A549 (cell line): ENCODE measurements around the gene TEKT3. TPM values are rescaled to one million over a fixed set of nuclear protein-coding genes. Genes with fewer than 3 reads are reported as not detected.
A peak's percentile ranks its signal among the peaks of the same experiment; 100 is the strongest.

Experiments
- ATAC-seq, 2 experiments: fragments of 200-7000 bp in 1 of 2; fragments of >200 bp in 1 of 2; cut with Nextera tagmentation in 1 of 2; cut with Tn5 transposase in 1 of 2; 3 replicates each; pipeline versions ENCODE4 v1.8.0 to v1.9.1; 2018 to 2020; ENCODE audit warnings: mild to moderate bottlenecking in 1 of 2, moderate library complexity in 1 of 2
- CTCF ChIA-PET: fragments of 300-600 bp; sonication (Branson Sonifier 250); formaldehyde crosslinking; extraction: SDS; loops from one replicate; lab custom pipeline; 2021; ENCODE audit warnings: antibody characterized with exemption, inconsistent platforms; lab: Yijun Ruan, JAX
- POLR2A ChIA-PET: fragments of 350-600 bp; formaldehyde crosslinking; extraction: SDS; loops from one replicate; lab custom pipeline; 2021; ENCODE audit warnings: antibody characterized with exemption, inconsistent platforms; lab: Yijun Ruan, JAX
- DNase-seq, 2 experiments: peaks; one replicate each; pipeline versions ENCODE4 v3.0.0 to v3.0.0-alpha.2; 2011 to 2016; ENCODE audit warnings: low read depth in 1 of 2, low spot score in 1 of 2
- FAIRE-seq: peaks from 2 replicates; lab custom pipeline; 2011; peaks lifted over from hg19 to GRCh38; lab: Jason Lieb, UNC
- H3K27ac ChIP-seq, 2 experiments: fragments of >200 bp; sonication (Bioruptor Twin); formaldehyde crosslinking; 3 replicates each; pipeline ENCODE4 v1.5.1; 2016 to 2017
- H3K4me1 ChIP-seq: fragments of >200 bp; sonication (Bioruptor Twin); formaldehyde crosslinking; 3 replicates; pipeline ENCODE4 v1.6.1; 2016
- H3K4me2 ChIP-seq: fragments of >200 bp; sonication (Bioruptor Twin); formaldehyde crosslinking; 3 replicates; pipeline ENCODE4 v1.6.1; 2016
- H3K4me3 ChIP-seq: fragments of >200 bp; sonication (Bioruptor Twin); formaldehyde crosslinking; 3 replicates; pipeline ENCODE4 v1.5.1; 2016
- H3K9me3 ChIP-seq: fragments of >200 bp; sonication (Bioruptor Twin); formaldehyde crosslinking; 3 replicates; pipeline ENCODE4 v1.6.1; 2016
- CEBPB ChIP-seq, 2 experiments: fragments of >200 bp in 1 of 2; sonication (Bioruptor Twin) in 1 of 2; formaldehyde crosslinking in 1 of 2; IDR thresholded peaks; 2 replicates each; pipeline ENCODE4 v1.6.1; 2012 to 2016
- CHD4 ChIP-seq: fragments of 200-600 bp; sonication (generic); IDR thresholded peaks from 2 replicates; pipeline ENCODE4 v1.6.1; 2016; ENCODE audit warnings: antibody characterized with exemption, mild to moderate bottlenecking, borderline replicate concordance
- EHMT2 ChIP-seq: fragments of 200-600 bp; sonication (generic); IDR thresholded peaks from 2 replicates; pipeline ENCODE4 v1.6.1; 2016; ENCODE audit warnings: antibody characterized with exemption, low read depth, mild to moderate bottlenecking, moderate library complexity
- ELK1 ChIP-seq: fragments of 150-350 bp; IDR thresholded peaks from 2 replicates; pipeline ENCODE4 v1.6.1; 2014; ENCODE audit warnings: low read depth, mild to moderate bottlenecking, low read length
- EP300 ChIP-seq, 2 experiments: fragments of >200 bp; sonication (Bioruptor Twin); formaldehyde crosslinking; IDR thresholded peaks; 2 replicates in 1 of 2; 3 replicates in 1 of 2; pipeline ENCODE4 v1.6.1; 2016 to 2017
- FOSL2 ChIP-seq, 2 experiments: fragments of 450-650 bp in 1 of 2; fragments of >200 bp in 1 of 2; sonication (Bioruptor Twin) in 1 of 2; formaldehyde crosslinking; IDR thresholded peaks; 2 replicates each; pipeline versions ENCODE4 v1.5.0 to v1.6.1; 2016 to 2020; ENCODE audit warnings: mild to moderate bottlenecking in 1 of 2, moderate library complexity in 1 of 2
- FOXS1 ChIP-seq: fragments of 250-450 bp; sonication (Bioruptor Pico); IDR thresholded peaks from 2 replicates; pipeline ENCODE4 v1.5.0; 2020; ENCODE audit warnings: mild to moderate bottlenecking, moderate library complexity
- GATA3 ChIP-seq: IDR thresholded peaks from 2 replicates; pipeline ENCODE4 v1.6.1; 2012; ENCODE audit warnings: borderline replicate concordance
- HOXB5 ChIP-seq: fragments of 250-450 bp; sonication (Bioruptor Pico); IDR thresholded peaks from 2 replicates; pipeline ENCODE4 v1.5.0; 2020; ENCODE audit warnings: mild to moderate bottlenecking, moderate library complexity
- JUN ChIP-seq, 2 experiments: fragments of >200 bp; sonication (Bioruptor Twin); formaldehyde crosslinking; IDR thresholded peaks; 2 replicates in 1 of 2; 3 replicates in 1 of 2; pipeline ENCODE4 v1.6.1; 2016 to 2017
- JUNB ChIP-seq: fragments of >200 bp; sonication (Bioruptor Twin); formaldehyde crosslinking; IDR thresholded peaks from 2 replicates; pipeline ENCODE4 v1.6.1; 2016
- KDM1A ChIP-seq: fragments of 200-600 bp; sonication (generic); IDR thresholded peaks from 2 replicates; pipeline ENCODE4 v1.6.1; 2016; ENCODE audit warnings: low read depth, mild to moderate bottlenecking
- MAFK ChIP-seq: fragments of 450-650 bp; IDR thresholded peaks from 2 replicates; pipeline ENCODE4 v1.6.1; 2014; ENCODE audit not compliant: partially characterized antibody
- MAZ ChIP-seq: fragments of 150-350 bp; IDR thresholded peaks from 2 replicates; pipeline ENCODE4 v1.6.1; 2014; ENCODE audit warnings: antibody characterized with exemption, low read depth, low read length, borderline replicate concordance
- MYC ChIP-seq: IDR thresholded peaks from 2 replicates; pipeline ENCODE4 v1.6.1; 2012; ENCODE audit warnings: mild to moderate bottlenecking, inconsistent platforms, low read length, improper control_type of control experiment, borderline replicate concordance
- PHF8 ChIP-seq: fragments of 200-600 bp; sonication (generic); IDR thresholded peaks from 2 replicates; pipeline ENCODE4 v1.6.1; 2016; ENCODE audit warnings: low read depth, mild to moderate bottlenecking, antibody characterized with exemption, moderate library complexity, borderline replicate concordance
- POLR2AphosphoS2 ChIP-seq: conservative IDR thresholded peaks from 2 replicates; pipeline ENCODE4 v1.6.1; 2012; ENCODE audit warnings: low read length, improper control_type of control experiment, inconsistent platforms
- RFX5 ChIP-seq: fragments of 450-650 bp; IDR thresholded peaks from 2 replicates; pipeline ENCODE4 v1.7.1; 2014; ENCODE audit warnings: antibody characterized with exemption, mild to moderate bottlenecking, moderate library complexity
- RNF2 ChIP-seq: fragments of 200-600 bp; sonication (generic); IDR thresholded peaks from 2 replicates; pipeline ENCODE4 v1.6.1; 2016; ENCODE audit warnings: low read depth, mild to moderate bottlenecking, antibody characterized with exemption, moderate library complexity, borderline replicate concordance
- SMC3 ChIP-seq: fragments of >200 bp; sonication (Bioruptor Twin); formaldehyde crosslinking; IDR thresholded peaks from 3 replicates; pipeline ENCODE4 v1.6.1; 2018; ENCODE audit warnings: inconsistent platforms
- SREBF2 ChIP-seq: fragments of 450-650 bp; IDR thresholded peaks from 2 replicates; pipeline ENCODE4 v1.6.1; 2014; ENCODE audit warnings: mild to moderate bottlenecking, moderate library complexity
- TFCP2L1 ChIP-seq: fragments of 250-450 bp; sonication (Bioruptor Pico); IDR thresholded peaks from 2 replicates; pipeline ENCODE4 v1.5.0; 2021; ENCODE audit warnings: mild to moderate bottlenecking
- TP53 ChIP-seq: fragments of 250-450 bp; sonication (Bioruptor Pico); IDR thresholded peaks from 2 replicates; pipeline ENCODE4 v1.5.0; 2021; ENCODE audit warnings: mild to moderate bottlenecking, moderate library complexity
- WGBS: methylation state at CpG from one replicate; pipeline ENCODE4 v1.1.6; 2017; ENCODE audit errors: missing lambda C conversion rate; 5-methylcytosine and 5-hydroxymethylcytosine counted together
- polyA plus RNA-seq, 4 experiments: library from polyadenylated mRNA; depleted of rRNA in 3 of 4; stranded (reverse); fragments of >200 nt; fragmentation: RNase III in 1 of 4; extraction: RNeasy Plus Mini Kit Qiagen cat#74134 plus additional on column Dnase treatment in 1 of 4; gene quantifications; 2 replicates in 3 of 4; 3 replicates in 1 of 4; pipeline ENCODE4 v1.2.3, GENCODE V29; 2011 to 2017
- TF ChIP-seq, protein P1 (sequence below): fragments of >200 bp; sonication (Bioruptor Twin); formaldehyde crosslinking; IDR thresholded peaks from 3 replicates; pipeline ENCODE4 v1.5.1; 2016
- TF ChIP-seq, protein P2 (sequence below): fragments of 450-650 bp; IDR thresholded peaks from 2 replicates; pipeline ENCODE4 v1.6.1; 2014; ENCODE audit warnings: antibody characterized with exemption
- TF ChIP-seq, protein P3 (sequence below): IDR thresholded peaks from 2 replicates; pipeline ENCODE4 v1.6.1; 2012
- TF ChIP-seq, protein P4 (sequence below): fragments of >200 bp; sonication (Bioruptor Twin); formaldehyde crosslinking; IDR thresholded peaks from 3 replicates; pipeline ENCODE4 v1.6.1; 2016

Gene TEKT3
- polyA plus RNA-seq, 2 of the 4 experiments (the other 2 are of a cell fraction): 0.17 to 0.21 TPM

- FAIRE-seq: peak; percentile 98
- H3K4me1 ChIP-seq: peaks cover 42% of the 10 kb centered on the region
- WGBS: 10% methylated on average over 5 of the region's 5 CpGs
- H3K4me3 ChIP-seq: 0 out of 3 replicates have a peak overlapping the region, but pooled peaks have one; percentile 3
- peaks cover 16% of the 10 kb centered on the region for H3K9me3 ChIP-seq
- DNase-seq: peak; percentile 73 to 89
- peak overlapping the region; percentile 74 for H3K4me2 ChIP-seq
- POLR2A ChIA-PET: interaction anchor here (1.8 kb wide), 1 partner anchor 10 kb away, joined by 9 read pairs; no protein-coding TSS in a partner anchor
- CTCF ChIA-PET: interaction anchor here (0.9 to 3.5 kb wide), 7 partner anchors 11 to 230 kb away, joined by 3 to 18 read pairs (median 5); no protein-coding TSS in a partner anchor
- peak; percentile 83 to 89 for ATAC-seq
- TF ChIP-seq CEBPB (IDR thresholded peaks at IDR 0.05) (peak; percentile 71 to 91; a peak in 3 of 4 replicates), FOXS1 (CRISPR knock-in tag) (peak; percentile 21; the same call in 1 of the 2 replicates), HOXB5 (CRISPR knock-in tag) (0 out of 2 replicates have a peak, but pooled peaks have one; percentile 44), POLR2AphosphoS2 (no peak), ELK1 (no peak), MYC (no peak; the same call in 1 of the 2 replicates), GATA3 (peak; percentile 77; the same call in 1 of the 2 replicates), TP53 (CRISPR knock-in tag) (no peak), EHMT2 (no peak), SREBF2 (no peak), KDM1A (no peak), PHF8 (no peak), JUNB (peak; percentile 94), RFX5 (no peak), MAFK (peak; percentile 91), TFCP2L1 (no peak), FOSL2 (IDR thresholded peaks at IDR 0.05) (peak; percentile 85), FOSL2 (CRISPR knock-in tag; IDR thresholded peaks at IDR 0.05) (peak; percentile 93), EP300 (IDR thresholded peaks at IDR 0.05) (peak; percentile 53 to 65; a peak in 2 of 5 replicates), SMC3 (peak; percentile 36; the same call in 1 of the 3 replicates), CHD4 (no peak), RNF2 (no peak), JUN (IDR thresholded peaks at IDR 0.05) (peak; percentile 45 to 80; a peak in 3 of 5 replicates), MAZ (no peak)
- TF ChIP-seq, protein P1, sequence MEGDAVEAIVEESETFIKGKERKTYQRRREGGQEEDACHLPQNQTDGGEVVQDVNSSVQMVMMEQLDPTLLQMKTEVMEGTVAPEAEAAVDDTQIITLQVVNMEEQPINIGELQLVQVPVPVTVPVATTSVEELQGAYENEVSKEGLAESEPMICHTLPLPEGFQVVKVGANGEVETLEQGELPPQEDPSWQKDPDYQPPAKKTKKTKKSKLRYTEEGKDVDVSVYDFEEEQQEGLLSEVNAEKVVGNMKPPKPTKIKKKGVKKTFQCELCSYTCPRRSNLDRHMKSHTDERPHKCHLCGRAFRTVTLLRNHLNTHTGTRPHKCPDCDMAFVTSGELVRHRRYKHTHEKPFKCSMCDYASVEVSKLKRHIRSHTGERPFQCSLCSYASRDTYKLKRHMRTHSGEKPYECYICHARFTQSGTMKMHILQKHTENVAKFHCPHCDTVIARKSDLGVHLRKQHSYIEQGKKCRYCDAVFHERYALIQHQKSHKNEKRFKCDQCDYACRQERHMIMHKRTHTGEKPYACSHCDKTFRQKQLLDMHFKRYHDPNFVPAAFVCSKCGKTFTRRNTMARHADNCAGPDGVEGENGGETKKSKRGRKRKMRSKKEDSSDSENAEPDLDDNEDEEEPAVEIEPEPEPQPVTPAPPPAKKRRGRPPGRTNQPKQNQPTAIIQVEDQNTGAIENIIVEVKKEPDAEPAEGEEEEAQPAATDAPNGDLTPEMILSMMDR: peak; percentile 21; the same call in 1 of the 3 replicates
- TF ChIP-seq, protein P2, sequence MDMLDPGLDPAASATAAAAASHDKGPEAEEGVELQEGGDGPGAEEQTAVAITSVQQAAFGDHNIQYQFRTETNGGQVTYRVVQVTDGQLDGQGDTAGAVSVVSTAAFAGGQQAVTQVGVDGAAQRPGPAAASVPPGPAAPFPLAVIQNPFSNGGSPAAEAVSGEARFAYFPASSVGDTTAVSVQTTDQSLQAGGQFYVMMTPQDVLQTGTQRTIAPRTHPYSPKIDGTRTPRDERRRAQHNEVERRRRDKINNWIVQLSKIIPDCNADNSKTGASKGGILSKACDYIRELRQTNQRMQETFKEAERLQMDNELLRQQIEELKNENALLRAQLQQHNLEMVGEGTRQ: peak; percentile 83
- TF ChIP-seq, protein P3, sequence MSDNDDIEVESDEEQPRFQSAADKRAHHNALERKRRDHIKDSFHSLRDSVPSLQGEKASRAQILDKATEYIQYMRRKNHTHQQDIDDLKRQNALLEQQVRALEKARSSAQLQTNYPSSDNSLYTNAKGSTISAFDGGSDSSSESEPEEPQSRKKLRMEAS: peak; percentile 77; the same call in 1 of the 2 replicates
- TF ChIP-seq, protein P4, sequence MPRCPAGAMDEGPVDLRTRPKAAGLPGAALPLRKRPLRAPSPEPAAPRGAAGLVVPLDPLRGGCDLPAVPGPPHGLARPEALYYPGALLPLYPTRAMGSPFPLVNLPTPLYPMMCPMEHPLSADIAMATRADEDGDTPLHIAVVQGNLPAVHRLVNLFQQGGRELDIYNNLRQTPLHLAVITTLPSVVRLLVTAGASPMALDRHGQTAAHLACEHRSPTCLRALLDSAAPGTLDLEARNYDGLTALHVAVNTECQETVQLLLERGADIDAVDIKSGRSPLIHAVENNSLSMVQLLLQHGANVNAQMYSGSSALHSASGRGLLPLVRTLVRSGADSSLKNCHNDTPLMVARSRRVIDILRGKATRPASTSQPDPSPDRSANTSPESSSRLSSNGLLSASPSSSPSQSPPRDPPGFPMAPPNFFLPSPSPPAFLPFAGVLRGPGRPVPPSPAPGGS: 0 out of 3 replicates have a peak, but pooled peaks have one; percentile 62
- peak overlapping the region; percentile 76 to 80 for H3K27ac ChIP-seq
These were observed 68.1 kb downstream of the TEKT3 start for GRCh38 chr17:15273141-15273793.
